Esophagus (tissue), 2 donors: ENCODE data around the gene TAF3. TPM values are rescaled to one million over a fixed set of nuclear protein-coding genes. Genes with fewer than 3 reads are reported as not detected.

Experiments
- H3K27ac ChIP-seq, 2 donors: one replicate each; pipeline ENCODE4 v1.5.1; 2013; ENCODE audit warnings: low read depth in 2 of 2, mild to moderate bottlenecking in 2 of 2, inconsistent platforms in 1 of 2, low read length in 1 of 2, moderate library complexity in 1 of 2
- H3K27me3 ChIP-seq, 2 donors: one replicate each; pipeline ENCODE4 v1.6.1; 2013; ENCODE audit warnings: low read length in 2 of 2, control low read depth in 1 of 2, mild to moderate bottlenecking in 1 of 2; ENCODE audit not compliant: insufficient read depth in 2 of 2, control insufficient read depth in 1 of 2
- H3K36me3 ChIP-seq, 2 donors: one replicate each; pipeline ENCODE4 v1.6.1; 2013; ENCODE audit warnings: low read length in 1 of 2; ENCODE audit not compliant: control insufficient read depth in 2 of 2, insufficient read depth in 2 of 2
- H3K4me1 ChIP-seq, 2 donors: one replicate each; pipeline ENCODE4 v1.6.1; 2013; ENCODE audit warnings: low read length in 1 of 2; ENCODE audit not compliant: control insufficient read depth in 2 of 2, insufficient read depth in 2 of 2
- H3K4me3 ChIP-seq, 2 donors: one replicate each; pipeline ENCODE4 v1.5.1; 2013; ENCODE audit warnings: low read length in 2 of 2, mild to moderate bottlenecking in 2 of 2, low read depth in 1 of 2, moderate library complexity in 1 of 2
- H3K9me3 ChIP-seq, 2 donors: one replicate each; pipeline ENCODE4 v1.6.1; 2013; ENCODE audit warnings: mild to moderate bottlenecking in 2 of 2, low read depth in 1 of 2, low read length in 1 of 2, moderate library complexity in 1 of 2; ENCODE audit not compliant: control insufficient read depth in 2 of 2, insufficient read depth in 1 of 2
- WGBS, 2 donors: extraction: QIAGEN DNeasy Blood & Tissue Kit; methylation state at CpG; one replicate each; pipeline ENCODE4 v1.1.7; 2013; 5-methylcytosine and 5-hydroxymethylcytosine counted together
- polyA plus RNA-seq, 2 donors: library from polyadenylated mRNA; stranded (reverse); fragments of 200-250 nt; gene quantifications; one replicate each; pipeline ENCODE4 v1.2.3, GENCODE V29; 2013
- donor health status: healthy with polysubstance abuse.
- donor health status: Bipolar disorder and iron deficiency.

The TAF3 gene
- polyA plus RNA-seq, 2 donors = 1.6 to 1.9 TPM

- H3K4me1 ChIP-seq = no peaks in the 10 kb centered on the region
- H3K4me3 ChIP-seq = no peak overlapping the region
- H3K36me3 ChIP-seq = peaks cover 0 to 2% of the 10 kb centered on the region in 2 donors
- H3K9me3 ChIP-seq = no peaks in the 10 kb centered on the region
- 88 to 94% methylated on average over 10 of the region's 10 CpGs for WGBS, 2 donors
- no peak overlapping the region for H3K27ac ChIP-seq
- H3K27me3 ChIP-seq = no peaks in the 10 kb centered on the region
These were observed 11.1 kb downstream of the TAF3 start for GRCh38 chr10:7829289-7829834.

GRCh38 chr10:7832060-7832459 lies 13.8 kb downstream of the TAF3 start:
- 83 to 89% methylated on average over 1 of the region's 1 CpG for WGBS, 2 donors
- Histone ChIP-seq H3K27ac (no peak overlapping the region), H3K27me3 (no peaks in the 10 kb centered on the region), H3K4me1 (no peaks in the 10 kb centered on the region), H3K36me3 (no peaks in the 10 kb centered on the region), H3K9me3 (no peaks in the 10 kb centered on the region), H3K4me3 (no peak overlapping the region)

GRCh38 chr10:7833210-7833609 lies 14.9 kb downstream of the TAF3 start:
- H3K36me3 ChIP-seq = no peaks in the 10 kb centered on the region
- no peaks in the 10 kb centered on the region for H3K9me3 ChIP-seq
- no peak overlapping the region for H3K4me3 ChIP-seq
- no peaks in the 10 kb centered on the region for H3K27me3 ChIP-seq
- H3K27ac ChIP-seq = no peak overlapping the region
- H3K4me1 ChIP-seq = no peaks in the 10 kb centered on the region

- H3K36me3 ChIP-seq = no peaks in the 10 kb centered on the region
- no peak overlapping the region for H3K27ac ChIP-seq
- no peaks in the 10 kb centered on the region for H3K4me1 ChIP-seq
- 89 to 93% methylated on average over 3 of the region's 3 CpGs for WGBS, 2 donors
- H3K27me3 ChIP-seq = no peaks in the 10 kb centered on the region
- H3K4me3 ChIP-seq = no peak overlapping the region
- H3K9me3 ChIP-seq = no peaks in the 10 kb centered on the region
These were observed 16.0 kb downstream of the TAF3 start for GRCh38 chr10:7834262-7834661.

- no peaks in the 10 kb centered on the region for H3K27me3 ChIP-seq
- no peaks in the 10 kb centered on the region for H3K4me1 ChIP-seq
- H3K36me3 ChIP-seq = no peaks in the 10 kb centered on the region
- H3K9me3 ChIP-seq = no peaks in the 10 kb centered on the region
- H3K4me3 ChIP-seq = no peak overlapping the region
- H3K27ac ChIP-seq = no peak overlapping the region
- WGBS, 2 donors = 94 to 95% methylated on average over 2 of the region's 2 CpGs
These were observed 18.3 kb downstream of the TAF3 start for GRCh38 chr10:7836571-7836970.

- Histone ChIP-seq H3K4me3 (no peak overlapping the region), H3K27ac (no peak overlapping the region), H3K27me3 (no peaks in the 10 kb centered on the region), H3K4me1 (peaks cover 0 to 2% of the 10 kb centered on the region in 2 donors), H3K9me3 (no peaks in the 10 kb centered on the region), H3K36me3 (no peaks in the 10 kb centered on the region)
- WGBS, 2 donors = 80 to 81% methylated on average over 1 of the region's 1 CpG
These were observed 28.3 kb downstream of the TAF3 start for GRCh38 chr10:7846591-7846990.

- no peaks in the 10 kb centered on the region for H3K9me3 ChIP-seq
- H3K27ac ChIP-seq = no peak overlapping the region
- no peaks in the 10 kb centered on the region for H3K27me3 ChIP-seq
- no peak overlapping the region for H3K4me3 ChIP-seq
- H3K4me1 ChIP-seq = peaks cover 0 to 2% of the 10 kb centered on the region in 2 donors
- 77 to 85% methylated on average over 4 of the region's 4 CpGs for WGBS, 2 donors
- H3K36me3 ChIP-seq = no peaks in the 10 kb centered on the region
These were observed 35.0 kb downstream of the TAF3 start for GRCh38 chr10:7853226-7853842.

- H3K4me1 ChIP-seq = peaks cover 0 to 2% of the 10 kb centered on the region in 2 donors
- H3K27me3 ChIP-seq = no peaks in the 10 kb centered on the region
- 66 to 98% methylated on average over 3 of the region's 3 CpGs for WGBS, 2 donors
- no peaks in the 10 kb centered on the region for H3K36me3 ChIP-seq
- no peaks in the 10 kb centered on the region for H3K9me3 ChIP-seq
- no peak overlapping the region for H3K27ac ChIP-seq
- no peak overlapping the region for H3K4me3 ChIP-seq
These were observed 35.6 kb downstream of the TAF3 start for GRCh38 chr10:7853890-7854289.

GRCh38 chr10:7855205-7855604 lies 36.9 kb downstream of the TAF3 start:
- H3K4me3 ChIP-seq = no peak overlapping the region
- no peaks in the 10 kb centered on the region for H3K9me3 ChIP-seq
- 92 to 93% methylated on average over 4 of the region's 4 CpGs for WGBS, 2 donors
- H3K27ac ChIP-seq = no peak overlapping the region
- H3K27me3 ChIP-seq = no peaks in the 10 kb centered on the region
- H3K36me3 ChIP-seq = no peaks in the 10 kb centered on the region
- H3K4me1 ChIP-seq = peaks cover 0 to 2% of the 10 kb centered on the region in 2 donors

GRCh38 chr10:7856678-7857077 lies 38.4 kb downstream of the TAF3 start:
- H3K9me3 ChIP-seq = peaks cover 0 to 3% of the 10 kb centered on the region in 2 donors
- no peaks in the 10 kb centered on the region for H3K4me1 ChIP-seq
- no peaks in the 10 kb centered on the region for H3K27me3 ChIP-seq
- H3K4me3 ChIP-seq = no peak overlapping the region
- no peak overlapping the region for H3K27ac ChIP-seq
- H3K36me3 ChIP-seq = no peaks in the 10 kb centered on the region
- WGBS, 2 donors = 56 to 67% methylated on average over 4 of the region's 4 CpGs
